Measurements from ENCODE around the gene ZFYVE28.

ZFYVE28 gene

DNA sequence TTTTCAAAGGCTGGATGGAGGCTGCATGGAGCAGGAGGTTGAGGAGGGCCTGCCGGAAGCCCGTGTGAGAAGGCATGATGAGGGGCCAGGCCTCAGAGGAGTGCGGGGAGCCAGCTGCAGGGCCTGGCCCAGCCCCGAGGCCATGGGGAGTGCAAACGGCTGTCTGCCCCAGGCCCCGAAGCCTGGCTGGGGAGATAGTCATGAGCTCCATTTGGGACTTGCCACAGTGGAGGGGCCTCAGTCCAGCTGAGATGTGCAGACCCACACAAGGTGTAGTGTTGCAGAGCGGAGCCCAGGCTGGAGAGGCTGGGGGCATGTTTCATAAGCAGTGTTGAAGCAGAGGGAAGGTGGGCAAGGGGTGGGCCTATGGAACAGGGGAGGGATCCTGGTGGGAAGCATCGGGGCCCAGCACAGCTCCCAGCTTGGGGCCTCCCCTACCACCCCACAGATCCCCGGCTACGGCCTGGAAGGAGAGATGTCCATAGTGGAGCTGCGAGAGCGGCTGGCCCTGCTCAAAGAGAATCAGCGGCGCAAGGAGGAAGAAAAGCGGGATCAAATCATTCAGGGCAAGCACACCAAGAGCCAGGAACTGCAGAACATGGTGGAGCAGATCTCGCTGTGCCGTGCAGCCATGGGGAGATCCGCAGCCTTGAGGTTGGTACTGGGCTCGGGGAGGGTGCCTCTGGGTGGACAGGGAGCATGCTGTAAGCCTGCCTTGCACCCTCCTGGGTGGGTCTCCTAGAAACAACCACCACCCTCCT lies 41.3 kb upstream of the ZFYVE28 start:
- TF ChIP-seq, protein P1, sequence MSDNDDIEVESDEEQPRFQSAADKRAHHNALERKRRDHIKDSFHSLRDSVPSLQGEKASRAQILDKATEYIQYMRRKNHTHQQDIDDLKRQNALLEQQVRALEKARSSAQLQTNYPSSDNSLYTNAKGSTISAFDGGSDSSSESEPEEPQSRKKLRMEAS (IDR thresholded peaks at IDR 0.05), result no peak
- no peak for TF ChIP-seq RAD21 (IDR thresholded peaks at IDR 0.05; ENCODE audit: low read depth)
- no peak for TF ChIP-seq ZBTB7A (IDR thresholded peaks at IDR 0.05; ENCODE audit: low read depth)
- TF ChIP-seq TEAD4 (IDR thresholded peaks at IDR 0.05), result no peak
- TF ChIP-seq EGR1 (IDR thresholded peaks at IDR 0.05), result no peak

DNA sequence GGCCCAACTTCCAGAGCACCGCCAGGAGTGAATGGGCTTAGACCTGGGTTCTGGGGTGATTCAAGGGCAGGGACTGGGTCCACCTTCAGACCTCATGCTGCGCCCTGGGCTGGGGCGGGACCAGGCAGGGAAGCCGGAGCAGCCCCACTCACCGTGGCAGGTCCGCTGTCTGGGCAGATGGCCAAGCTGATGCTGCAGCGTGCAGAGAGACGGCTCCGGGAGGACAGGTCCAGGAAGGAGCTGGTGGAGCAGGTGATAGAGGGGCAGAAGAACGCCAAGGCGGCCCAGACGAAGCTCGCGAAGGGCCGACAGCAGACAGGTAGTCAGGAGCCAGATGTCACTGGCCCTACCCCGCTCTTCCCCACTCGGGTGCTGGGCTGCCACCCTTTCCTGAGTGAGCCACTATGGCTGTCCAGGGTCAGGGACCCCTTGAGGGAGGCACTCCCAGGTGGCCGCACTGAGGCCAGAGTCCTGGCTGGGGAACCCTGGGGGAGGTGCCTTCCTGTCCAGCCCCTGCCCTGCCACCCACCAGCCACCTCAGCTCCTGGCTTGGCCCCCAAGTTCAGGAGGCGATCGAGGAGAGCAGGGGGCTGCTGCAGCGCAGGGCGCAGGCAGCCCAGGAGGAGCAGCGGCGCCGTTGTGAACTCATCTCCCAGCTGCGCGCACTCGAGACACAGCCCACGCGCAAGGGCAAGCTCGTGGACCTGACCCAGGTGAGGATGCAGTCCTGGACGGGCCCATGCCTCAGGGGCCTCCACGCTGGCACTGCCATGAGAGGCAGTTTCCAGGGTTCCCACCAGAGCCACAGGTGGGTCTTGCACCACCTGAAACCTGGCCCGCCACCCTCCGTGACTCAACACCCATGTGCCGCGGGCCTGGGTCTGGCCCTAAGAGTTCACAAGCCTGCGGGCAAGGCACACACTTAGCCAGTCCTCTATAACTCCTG lies 40.4 kb upstream of the ZFYVE28 start:
- no peak for TF ChIP-seq RAD21 (IDR thresholded peaks at IDR 0.05; ENCODE audit: low read depth)
- no peak for TF ChIP-seq ZBTB7A (IDR thresholded peaks at IDR 0.05; ENCODE audit: low read depth)
- TF ChIP-seq CEBPB (IDR thresholded peaks at IDR 0.05), result no peak
- no peak for TF ChIP-seq NFIC (IDR thresholded peaks at IDR 0.05)
- no peak for TF ChIP-seq TAF1 (IDR thresholded peaks at IDR 0.05; ENCODE audit: low read depth)
- no peak for TF ChIP-seq TEAD4 (IDR thresholded peaks at IDR 0.05)
- TF ChIP-seq, protein P2, sequence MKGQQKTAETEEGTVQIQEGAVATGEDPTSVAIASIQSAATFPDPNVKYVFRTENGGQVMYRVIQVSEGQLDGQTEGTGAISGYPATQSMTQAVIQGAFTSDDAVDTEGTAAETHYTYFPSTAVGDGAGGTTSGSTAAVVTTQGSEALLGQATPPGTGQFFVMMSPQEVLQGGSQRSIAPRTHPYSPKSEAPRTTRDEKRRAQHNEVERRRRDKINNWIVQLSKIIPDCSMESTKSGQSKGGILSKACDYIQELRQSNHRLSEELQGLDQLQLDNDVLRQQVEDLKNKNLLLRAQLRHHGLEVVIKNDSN (IDR thresholded peaks at IDR 0.05), result no peak
- TF ChIP-seq FOXM1 (IDR thresholded peaks at IDR 0.05; ENCODE audit: borderline replicate concordance, low read depth), result no peak
- no peak for TF ChIP-seq TCF12 (IDR thresholded peaks at IDR 0.05; ENCODE audit: low read depth)

DNA sequence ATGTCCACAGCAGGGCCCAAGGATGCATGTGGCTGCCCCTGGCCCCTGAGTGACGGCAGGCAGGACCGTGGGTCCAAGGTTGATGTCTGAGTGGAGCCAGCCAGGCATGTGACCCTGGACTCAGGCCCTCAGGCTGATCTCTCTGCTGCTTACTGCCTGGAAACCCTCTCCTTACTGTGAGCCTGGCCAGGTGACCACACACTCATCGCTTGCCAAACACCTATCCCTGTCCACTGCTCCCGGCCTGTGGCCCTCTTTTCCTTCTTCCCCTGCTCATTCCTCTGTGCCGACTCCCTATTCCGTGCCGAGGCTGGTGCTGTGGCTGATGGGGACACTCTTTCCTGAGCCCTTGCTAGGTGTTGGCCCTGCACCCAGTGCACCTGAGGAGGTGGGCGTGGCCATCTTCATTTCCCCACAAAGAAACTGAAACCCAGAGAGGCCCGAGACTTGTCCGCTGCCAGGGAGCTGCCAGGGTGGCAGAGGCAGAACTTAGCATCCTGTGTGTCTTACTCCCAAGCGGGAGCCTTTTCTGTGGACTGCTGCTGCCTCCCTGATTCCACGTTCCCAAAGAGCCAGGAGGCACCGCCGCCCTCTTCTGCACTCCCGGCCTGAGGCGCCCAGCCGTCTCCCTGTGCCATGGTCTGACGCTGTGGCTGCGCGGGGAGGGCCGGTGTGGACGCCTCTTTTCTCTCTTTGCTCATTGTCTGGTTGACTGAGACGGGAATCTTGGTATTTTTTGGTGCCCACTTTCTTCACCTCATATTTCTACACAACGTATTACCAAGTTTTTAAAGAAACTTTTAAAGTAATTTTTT lies 39.2 kb upstream of the ZFYVE28 start:
- no peak for TF ChIP-seq TEAD4 (IDR thresholded peaks at IDR 0.05)
- TF ChIP-seq, protein P3, sequence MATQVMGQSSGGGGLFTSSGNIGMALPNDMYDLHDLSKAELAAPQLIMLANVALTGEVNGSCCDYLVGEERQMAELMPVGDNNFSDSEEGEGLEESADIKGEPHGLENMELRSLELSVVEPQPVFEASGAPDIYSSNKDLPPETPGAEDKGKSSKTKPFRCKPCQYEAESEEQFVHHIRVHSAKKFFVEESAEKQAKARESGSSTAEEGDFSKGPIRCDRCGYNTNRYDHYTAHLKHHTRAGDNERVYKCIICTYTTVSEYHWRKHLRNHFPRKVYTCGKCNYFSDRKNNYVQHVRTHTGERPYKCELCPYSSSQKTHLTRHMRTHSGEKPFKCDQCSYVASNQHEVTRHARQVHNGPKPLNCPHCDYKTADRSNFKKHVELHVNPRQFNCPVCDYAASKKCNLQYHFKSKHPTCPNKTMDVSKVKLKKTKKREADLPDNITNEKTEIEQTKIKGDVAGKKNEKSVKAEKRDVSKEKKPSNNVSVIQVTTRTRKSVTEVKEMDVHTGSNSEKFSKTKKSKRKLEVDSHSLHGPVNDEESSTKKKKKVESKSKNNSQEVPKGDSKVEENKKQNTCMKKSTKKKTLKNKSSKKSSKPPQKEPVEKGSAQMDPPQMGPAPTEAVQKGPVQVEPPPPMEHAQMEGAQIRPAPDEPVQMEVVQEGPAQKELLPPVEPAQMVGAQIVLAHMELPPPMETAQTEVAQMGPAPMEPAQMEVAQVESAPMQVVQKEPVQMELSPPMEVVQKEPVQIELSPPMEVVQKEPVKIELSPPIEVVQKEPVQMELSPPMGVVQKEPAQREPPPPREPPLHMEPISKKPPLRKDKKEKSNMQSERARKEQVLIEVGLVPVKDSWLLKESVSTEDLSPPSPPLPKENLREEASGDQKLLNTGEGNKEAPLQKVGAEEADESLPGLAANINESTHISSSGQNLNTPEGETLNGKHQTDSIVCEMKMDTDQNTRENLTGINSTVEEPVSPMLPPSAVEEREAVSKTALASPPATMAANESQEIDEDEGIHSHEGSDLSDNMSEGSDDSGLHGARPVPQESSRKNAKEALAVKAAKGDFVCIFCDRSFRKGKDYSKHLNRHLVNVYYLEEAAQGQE (IDR thresholded peaks at IDR 0.05; ENCODE audit: low read depth), result no peak
- TF ChIP-seq, protein P1 (IDR thresholded peaks at IDR 0.05), result no peak
- TF ChIP-seq YY1 (IDR thresholded peaks at IDR 0.05; ENCODE audit: low read depth), result no peak
- TF ChIP-seq RAD21 (IDR thresholded peaks at IDR 0.05; ENCODE audit: low read depth), result no peak
- no peak for TF ChIP-seq CEBPB (IDR thresholded peaks at IDR 0.05)
- no peak for TF ChIP-seq FOXM1 (IDR thresholded peaks at IDR 0.05; ENCODE audit: borderline replicate concordance, low read depth)
- no peak for TF ChIP-seq TAF1 (IDR thresholded peaks at IDR 0.05; ENCODE audit: low read depth)
- TF ChIP-seq, protein P2 (IDR thresholded peaks at IDR 0.05), result no peak
- TF ChIP-seq ZBTB7A (IDR thresholded peaks at IDR 0.05; ENCODE audit: low read depth), result no peak
- no peak for TF ChIP-seq EGR1 (IDR thresholded peaks at IDR 0.05)
- TF ChIP-seq CREB1 (IDR thresholded peaks at IDR 0.05; ENCODE audit: low read depth), result no peak
- TF ChIP-seq NFIC (IDR thresholded peaks at IDR 0.05), result no peak
- no peak for TF ChIP-seq TCF12 (IDR thresholded peaks at IDR 0.05; ENCODE audit: low read depth)
- TF ChIP-seq EP300 (IDR thresholded peaks at IDR 0.05; ENCODE audit: borderline replicate concordance), result no peak

DNA sequence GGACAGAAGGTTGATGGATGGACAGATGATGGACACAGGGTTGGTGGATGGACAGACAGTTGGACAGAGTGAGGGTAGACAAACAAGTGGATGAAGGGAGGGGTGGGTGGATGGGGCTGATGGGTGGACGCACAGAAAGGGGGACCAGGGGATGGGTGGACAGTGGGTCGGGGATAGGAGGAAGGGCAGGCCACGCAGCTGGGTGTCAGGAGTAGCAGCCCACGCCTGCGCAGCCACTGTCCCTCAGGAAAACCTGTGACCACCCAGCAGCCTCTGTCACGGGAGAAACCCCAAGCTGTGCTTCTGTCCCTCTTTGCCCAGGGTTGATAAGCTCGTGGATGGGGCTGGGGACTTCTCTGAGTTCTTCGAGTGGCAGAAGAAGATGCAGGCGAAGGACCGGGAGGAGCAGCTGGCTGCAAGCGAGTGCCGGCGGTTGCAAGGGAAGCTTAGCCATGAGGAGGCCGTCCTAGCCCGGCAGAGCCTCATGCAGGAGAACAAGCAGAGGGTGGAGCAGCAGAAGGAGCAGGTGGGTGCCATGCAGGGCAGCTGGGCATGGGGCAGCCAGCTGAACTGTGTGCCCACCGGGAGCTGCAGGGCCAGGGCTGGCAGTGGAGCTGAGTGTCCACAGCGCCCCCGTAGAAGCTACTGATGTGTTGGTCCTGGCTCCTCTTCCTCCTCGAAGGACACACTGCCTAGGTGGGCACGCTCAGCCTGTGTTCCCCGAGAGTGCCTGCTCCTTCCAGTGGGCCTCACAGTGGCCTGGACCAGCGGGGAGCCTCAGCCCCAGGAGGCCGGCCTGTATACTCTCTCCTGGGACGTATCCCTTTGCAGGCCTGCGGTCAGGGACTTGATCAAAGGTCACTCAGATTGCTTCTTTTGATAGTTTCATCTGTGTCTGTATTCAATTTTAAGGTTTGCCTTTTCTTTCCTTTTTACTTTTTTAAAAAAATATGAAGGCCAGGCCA lies 33.7 kb upstream of the ZFYVE28 start:
- TF ChIP-seq, protein P3 (IDR thresholded peaks at IDR 0.05; ENCODE audit: low read depth), result no peak
- TF ChIP-seq, protein P1 (IDR thresholded peaks at IDR 0.05), result no peak
- TF ChIP-seq YY1 (IDR thresholded peaks at IDR 0.05; ENCODE audit: low read depth) (no peak), TEAD4 (IDR thresholded peaks at IDR 0.05) (no peak), NFIC (IDR thresholded peaks at IDR 0.05) (no peak), CEBPB (IDR thresholded peaks at IDR 0.05) (no peak), EP300 (IDR thresholded peaks at IDR 0.05; ENCODE audit: borderline replicate concordance) (no peak), FOXM1 (IDR thresholded peaks at IDR 0.05; ENCODE audit: borderline replicate concordance, low read depth) (no peak), TCF12 (IDR thresholded peaks at IDR 0.05; ENCODE audit: low read depth) (no peak), ZBTB7A (IDR thresholded peaks at IDR 0.05; ENCODE audit: low read depth) (no peak), TAF1 (IDR thresholded peaks at IDR 0.05; ENCODE audit: low read depth) (no peak)
- TF ChIP-seq, protein P2 (IDR thresholded peaks at IDR 0.05), result no peak
